H9 (cell line): Measurements from ENCODE around the gene PRSS27. TPM values are rescaled to one million over a fixed set of nuclear protein-coding genes. Genes with fewer than 3 reads are reported as not detected.

Experiments used
- DNase-seq: peaks from one replicate; pipeline ENCODE4 v3.0.0-alpha.2; 2017
- H2AFZ ChIP-seq: one replicate; pipeline ENCODE4 v1.6.1; 2013; ENCODE audit warnings: mild to moderate bottlenecking, low read length, control low read depth, moderate library complexity
- H2AK5ac ChIP-seq: 2 replicates; pipeline ENCODE4 v1.6.1; 2013; ENCODE audit warnings: low read length, control low read depth, mixed read lengths; ENCODE audit not compliant: insufficient read length
- H2BK120ac ChIP-seq: one replicate; pipeline ENCODE4 v1.6.1; 2013; ENCODE audit warnings: low read depth, mild to moderate bottlenecking, low read length, control low read depth, inconsistent platforms; ENCODE audit not compliant: poor library complexity, severe bottlenecking
- H2BK12ac ChIP-seq: 2 replicates; pipeline ENCODE4 v1.6.1; 2013; ENCODE audit warnings: low read length, control low read depth, mixed read lengths, low read depth; ENCODE audit not compliant: insufficient read length
- H2BK15ac ChIP-seq: 2 replicates; pipeline ENCODE4 v1.6.1; 2013; ENCODE audit warnings: low read depth, low read length, control low read depth
- H2BK20ac ChIP-seq: one replicate; pipeline ENCODE4 v1.6.1; 2013; ENCODE audit warnings: low read depth, mild to moderate bottlenecking, low read length, control low read depth, inconsistent platforms; ENCODE audit not compliant: poor library complexity, severe bottlenecking
- H2BK5ac ChIP-seq: 2 replicates; pipeline ENCODE4 v1.6.1; 2013; ENCODE audit warnings: low read length, control low read depth, mixed read lengths; ENCODE audit not compliant: insufficient read length
- H3K14ac ChIP-seq: 2 replicates; pipeline ENCODE4 v1.6.1; 2013; ENCODE audit warnings: low read length, control low read depth; ENCODE audit not compliant: insufficient read depth
- H3K18ac ChIP-seq: 2 replicates; pipeline ENCODE4 v1.6.1; 2013; ENCODE audit warnings: low read depth, mild to moderate bottlenecking, mixed read lengths, low read length, control low read depth; ENCODE audit not compliant: insufficient read length
- H3K23ac ChIP-seq: 2 replicates; pipeline ENCODE4 v1.6.1; 2013; ENCODE audit warnings: low read length, control low read depth, mixed read lengths, low read depth; ENCODE audit not compliant: insufficient read length
- H3K23me2 ChIP-seq: 2 replicates; pipeline ENCODE4 v1.6.1; 2013; ENCODE audit warnings: low read depth, mild to moderate bottlenecking, mixed read lengths, low read length, control low read depth; ENCODE audit not compliant: insufficient read length, poor library complexity, severe bottlenecking
- H3K27ac ChIP-seq: 2 replicates; pipeline ENCODE4 v1.5.1; 2013; ENCODE audit warnings: low read length, control low read depth, mixed read lengths, low read depth; ENCODE audit not compliant: insufficient read length
- H3K27me3 ChIP-seq: 2 replicates; pipeline ENCODE4 v1.6.1; 2013; ENCODE audit warnings: low read length, control low read depth, inconsistent platforms; ENCODE audit not compliant: insufficient read depth
- H3K4ac ChIP-seq: 2 replicates; pipeline ENCODE4 v1.6.1; 2013; ENCODE audit warnings: low read depth, mild to moderate bottlenecking, control low read depth, inconsistent platforms, low read length, moderate library complexity
- H3K4me1 ChIP-seq: 2 replicates; pipeline ENCODE4 v1.6.1; 2013; ENCODE audit warnings: low read length, control low read depth, inconsistent platforms; ENCODE audit not compliant: insufficient read depth
- H3K4me2 ChIP-seq: 2 replicates; pipeline ENCODE4 v1.6.1; 2013; ENCODE audit warnings: low read length, control low read depth, mixed read lengths; ENCODE audit not compliant: insufficient read length, insufficient read depth
- H3K56ac ChIP-seq: 2 replicates; pipeline ENCODE4 v1.6.1; 2013; ENCODE audit warnings: low read depth, mild to moderate bottlenecking, mixed read lengths, low read length, control low read depth; ENCODE audit not compliant: insufficient read length
- H3K79me1 ChIP-seq: 2 replicates; pipeline ENCODE4 v1.6.1; 2013; ENCODE audit warnings: low read depth, mild to moderate bottlenecking, moderate library complexity, low read length, control low read depth, inconsistent platforms; ENCODE audit not compliant: insufficient read depth, poor library complexity, severe bottlenecking
- H3K79me2 ChIP-seq: 2 replicates; pipeline ENCODE4 v1.6.1; 2013; ENCODE audit warnings: low read length, control low read depth, inconsistent platforms; ENCODE audit not compliant: insufficient read depth
- H3K9ac ChIP-seq: 2 replicates; pipeline ENCODE4 v1.6.1; 2013; ENCODE audit warnings: low read length, control low read depth, mixed read lengths; ENCODE audit not compliant: insufficient read length; ENCODE audit errors: extremely low read depth
- H3K9me3 ChIP-seq: one replicate; pipeline ENCODE4 v1.6.1; 2013; ENCODE audit warnings: low read depth, low read length, inconsistent platforms; ENCODE audit not compliant: control insufficient read depth
- H3T11ph ChIP-seq: one replicate; pipeline ENCODE4 v1.6.1; 2013; ENCODE audit warnings: mild to moderate bottlenecking, low read length, control low read depth, inconsistent platforms
- H4K20me1 ChIP-seq: one replicate; pipeline ENCODE4 v1.6.1; 2013; ENCODE audit not compliant: control insufficient read depth, insufficient read length, insufficient read depth
- H4K5ac ChIP-seq: 2 replicates; pipeline ENCODE4 v1.6.1; 2013; ENCODE audit warnings: low read depth, mild to moderate bottlenecking, mixed read lengths, low read length, control low read depth; ENCODE audit not compliant: insufficient read length
- H4K8ac ChIP-seq: replicated peaks from 2 replicates; pipeline ENCODE4 v1.6.1; 2013; ENCODE audit warnings: low read length, control low read depth, mixed read lengths, low read depth; ENCODE audit not compliant: insufficient read length
- H4K91ac ChIP-seq: 2 replicates; pipeline ENCODE4 v1.6.1; 2013; ENCODE audit warnings: low read depth, mild to moderate bottlenecking, moderate library complexity, mixed read lengths, low read length, control low read depth; ENCODE audit not compliant: insufficient read length
- H3K27ac Mint-ChIP-seq, 3 experiments: 2 replicates in 2 of 3; 3 replicates in 1 of 3; pipeline ENCODE4 v1.8.0; 2020 to 2021; ENCODE audit warnings: mixed read lengths in 3 of 3, mild to moderate bottlenecking in 1 of 3, moderate library complexity in 1 of 3
- H3K27me3 Mint-ChIP-seq: 2 replicates; pipeline ENCODE4 v1.8.0; 2021; ENCODE audit warnings: low read depth, mild to moderate bottlenecking, moderate library complexity, mixed read lengths
- H3K36me3 Mint-ChIP-seq, 3 experiments: 2 replicates in 2 of 3; 3 replicates in 1 of 3; pipeline ENCODE4 v1.8.0; 2020 to 2021; ENCODE audit warnings: low read depth in 3 of 3, mixed read lengths in 3 of 3; ENCODE audit not compliant: insufficient read depth in 1 of 3
- H3K4me1 Mint-ChIP-seq, 2 experiments: 2 replicates each; pipeline ENCODE4 v1.8.0; 2020; ENCODE audit warnings: mixed read lengths in 2 of 2
- H3K4me3 Mint-ChIP-seq, 2 experiments: 2 replicates in 1 of 2; 3 replicates in 1 of 2; pipeline ENCODE4 v1.8.0; 2020 to 2021; ENCODE audit warnings: mild to moderate bottlenecking in 2 of 2, mixed read lengths in 2 of 2, moderate library complexity in 1 of 2
- H3K9me3 Mint-ChIP-seq, 2 experiments: 2 replicates in 1 of 2; 3 replicates in 1 of 2; pipeline ENCODE4 v1.8.0; 2020; ENCODE audit warnings: mild to moderate bottlenecking in 2 of 2, mixed read lengths in 2 of 2, moderate library complexity in 1 of 2
- WGBS: extraction: QIAGEN DNeasy Blood & Tissue Kit; methylation state at CpG from one replicate; pipeline ENCODE4 v1.1.7; 2013; ENCODE audit warnings: missing lambda C conversion rate, low lambda C conversion rate, mixed read lengths; ENCODE audit not compliant: insufficient read length; ENCODE audit errors: extremely low coverage; 5-methylcytosine and 5-hydroxymethylcytosine counted together
- total RNA-seq: library from RNA; stranded (reverse); gene quantifications from 2 replicates; pipeline ENCODE4 v1.2.1, GENCODE V29; 2021
- TF ChIP-seq, protein P1 (sequence below): fragments of 200-600 bp; sonication (generic); conservative IDR thresholded peaks from 3 replicates; pipeline ENCODE4 v1.8.0; 2021; ENCODE audit warnings: antibody characterized with exemption, mild to moderate bottlenecking

Gene PRSS27
- total RNA-seq, 1 experiment from 2014 or later, result 5.0 TPM

DNA sequence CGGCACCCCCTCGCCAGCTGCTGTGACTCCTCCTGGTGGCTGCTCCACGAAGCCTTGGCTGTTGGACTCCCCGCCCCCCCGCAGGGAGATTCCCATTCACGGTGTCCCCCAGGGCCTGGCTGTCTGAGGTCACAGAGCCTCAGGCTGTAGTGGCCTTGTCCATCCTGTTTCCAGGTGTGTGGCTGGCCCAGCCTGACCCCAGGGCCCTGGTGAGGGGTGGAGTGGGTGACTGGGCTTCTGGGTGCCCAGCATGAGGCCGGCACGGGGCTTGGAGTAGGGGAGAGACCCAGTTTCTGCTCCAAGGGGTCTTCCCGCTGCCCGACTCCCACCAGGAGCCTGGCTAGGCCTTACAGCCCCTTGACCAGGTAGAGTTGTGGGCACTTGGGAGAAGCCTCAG, 10.4 kb downstream of the PRSS27 start:
- Histone ChIP-seq H4K91ac (no peak overlapping the region), H2BK120ac (no peak overlapping the region), H3T11ph (no peak overlapping the region), H3K23me2 (no peaks in the 10 kb centered on the region), H3K79me1 (no peaks in the 10 kb centered on the region), H2BK15ac (no peak overlapping the region), H2AK5ac (no peak overlapping the region), H3K4ac (no peak overlapping the region), H3K14ac (no peak overlapping the region), H3K23ac (no peak overlapping the region), H2BK5ac (no peak overlapping the region), H3K79me2 (no peaks in the 10 kb centered on the region), H3K18ac (no peak overlapping the region), H3K56ac (no peak overlapping the region), H3K27ac (no peak overlapping the region), H3K27me3 (no peaks in the 10 kb centered on the region), H4K8ac (no peak overlapping the region), H2AFZ (no peak overlapping the region), H3K9ac (no peak overlapping the region), H3K4me2 (no peak overlapping the region), H2BK20ac (no peak overlapping the region), H2BK12ac (no peak overlapping the region), H4K20me1 (no peaks in the 10 kb centered on the region), H3K9me3 (no peaks in the 10 kb centered on the region), H4K5ac (no peak overlapping the region), H3K4me1 (no peaks in the 10 kb centered on the region)
- no CpG with 5 or more reads among the region's 10 CpGs for WGBS
- H3K27me3 Mint-ChIP-seq, result no peaks in the 10 kb centered on the region; the same call in 1 of the 2 replicates
- TF ChIP-seq, protein P1, sequence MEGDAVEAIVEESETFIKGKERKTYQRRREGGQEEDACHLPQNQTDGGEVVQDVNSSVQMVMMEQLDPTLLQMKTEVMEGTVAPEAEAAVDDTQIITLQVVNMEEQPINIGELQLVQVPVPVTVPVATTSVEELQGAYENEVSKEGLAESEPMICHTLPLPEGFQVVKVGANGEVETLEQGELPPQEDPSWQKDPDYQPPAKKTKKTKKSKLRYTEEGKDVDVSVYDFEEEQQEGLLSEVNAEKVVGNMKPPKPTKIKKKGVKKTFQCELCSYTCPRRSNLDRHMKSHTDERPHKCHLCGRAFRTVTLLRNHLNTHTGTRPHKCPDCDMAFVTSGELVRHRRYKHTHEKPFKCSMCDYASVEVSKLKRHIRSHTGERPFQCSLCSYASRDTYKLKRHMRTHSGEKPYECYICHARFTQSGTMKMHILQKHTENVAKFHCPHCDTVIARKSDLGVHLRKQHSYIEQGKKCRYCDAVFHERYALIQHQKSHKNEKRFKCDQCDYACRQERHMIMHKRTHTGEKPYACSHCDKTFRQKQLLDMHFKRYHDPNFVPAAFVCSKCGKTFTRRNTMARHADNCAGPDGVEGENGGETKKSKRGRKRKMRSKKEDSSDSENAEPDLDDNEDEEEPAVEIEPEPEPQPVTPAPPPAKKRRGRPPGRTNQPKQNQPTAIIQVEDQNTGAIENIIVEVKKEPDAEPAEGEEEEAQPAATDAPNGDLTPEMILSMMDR, result no peak
- H3K4me1 Mint-ChIP-seq, result no peaks in the 10 kb centered on the region
- no peaks in the 10 kb centered on the region for H3K9me3 Mint-ChIP-seq
- no peak overlapping the region for H3K27ac Mint-ChIP-seq
- peaks cover 0 to 16% (median 16%) of the 10 kb centered on the region in 3 experiments; a peak in 5 of 7 replicates for H3K36me3 Mint-ChIP-seq
- DNase-seq, result no peak
- no peak overlapping the region for H3K4me3 Mint-ChIP-seq
